CD14-positive monocyte (primary cell): ENCODE data around the gene PDE4D. TPM values are rescaled to one million over a fixed set of nuclear protein-coding genes. Genes with fewer than 3 reads are reported as not detected.

Source experiments
- DNase-seq, 3 donors: peaks; one replicate each; pipeline ENCODE4 v3.0.0-alpha.2; 2011 to 2022
- H2AFZ ChIP-seq: 2 replicates; pipeline ENCODE4 v1.6.0; 2012; ENCODE audit warnings: mild to moderate bottlenecking, low read depth, low read length, inconsistent platforms; ENCODE audit not compliant: insufficient read depth, poor library complexity, severe bottlenecking
- H3K27ac ChIP-seq, 2 donors: 1 replicate in 1 of 2; 2 replicates in 1 of 2; pipeline ENCODE4 v1.5.1; 2012 to 2013; ENCODE audit warnings: low read length in 2 of 2, control low read depth in 1 of 2, inconsistent platforms in 1 of 2, low read depth in 1 of 2, mild to moderate bottlenecking in 1 of 2
- H3K27me3 ChIP-seq, 2 donors: one replicate each; pipeline versions ENCODE4 v1.6.0 to v1.6.1; 2011 to 2013; ENCODE audit warnings: low read length in 2 of 2; ENCODE audit not compliant: control insufficient read depth in 2 of 2, insufficient read depth in 2 of 2
- H3K36me3 ChIP-seq, 2 donors: replicated peaks in 1 of 2; 1 replicate in 1 of 2; 2 replicates in 1 of 2; pipeline versions ENCODE4 v1.5.1 to v1.6.1; 2012 to 2013; ENCODE audit warnings: low read length in 2 of 2, control low read depth in 1 of 2, inconsistent platforms in 1 of 2, mild to moderate bottlenecking in 1 of 2; ENCODE audit not compliant: insufficient read depth in 2 of 2, control insufficient read depth in 1 of 2
- H3K4me1 ChIP-seq, 2 donors: 1 replicate in 1 of 2; 2 replicates in 1 of 2; pipeline versions ENCODE4 v1.5.1 to v1.6.1; 2012 to 2013; ENCODE audit warnings: low read length in 2 of 2, control low read depth in 1 of 2, inconsistent platforms in 1 of 2, mild to moderate bottlenecking in 1 of 2, moderate library complexity in 1 of 2; ENCODE audit not compliant: insufficient read depth in 2 of 2, control insufficient read depth in 1 of 2
- H3K4me2 ChIP-seq: replicated peaks from 2 replicates; pipeline ENCODE3; 2012; ENCODE audit warnings: low read length, moderate library complexity, mild to moderate bottlenecking; ENCODE audit not compliant: poor library complexity, severe bottlenecking; ENCODE audit errors: extremely low read depth
- H3K4me3 ChIP-seq, 3 experiments: fragments of 200-600 bp in 1 of 3; sonication (generic) in 1 of 3; replicated peaks in 1 of 3; 1 replicate in 2 of 3; 2 replicates in 1 of 3; pipeline ENCODE4 v1.5.1; 2011 to 2013; ENCODE audit warnings: low read length in 3 of 3, mild to moderate bottlenecking in 3 of 3, control low read depth in 2 of 3, low read depth in 2 of 3, inconsistent platforms in 1 of 3, moderate library complexity in 1 of 3
- H3K79me2 ChIP-seq: 2 replicates; pipeline ENCODE4 v1.6.0; 2012; ENCODE audit warnings: mild to moderate bottlenecking, control low read depth, inconsistent platforms, low read length, moderate library complexity; ENCODE audit not compliant: insufficient read depth
- H3K9ac ChIP-seq: 2 replicates; pipeline ENCODE4 v1.6.0; 2017; ENCODE audit warnings: low read length, mild to moderate bottlenecking; ENCODE audit not compliant: insufficient read depth, poor library complexity, severe bottlenecking
- H3K9me3 ChIP-seq, 2 donors: replicated peaks in 1 of 2; 1 replicate in 1 of 2; 2 replicates in 1 of 2; pipeline versions ENCODE4 v1.5.1 to v1.6.1; 2012 to 2013; ENCODE audit warnings: low read length in 2 of 2, control low read depth in 1 of 2; ENCODE audit not compliant: control insufficient read depth in 1 of 2, insufficient read depth in 1 of 2
- H4K20me1 ChIP-seq: 2 replicates; pipeline ENCODE4 v1.6.0; 2012; ENCODE audit warnings: mild to moderate bottlenecking, low read length, control low read depth, moderate library complexity; ENCODE audit not compliant: insufficient read depth
- H3K27ac Mint-ChIP-seq, 7 donors: one replicate each; pipeline ENCODE4 v1.8.0; 2020; ENCODE audit warnings: mild to moderate bottlenecking in 7 of 7, mixed read lengths in 7 of 7, moderate library complexity in 6 of 7, inconsistent platforms in 2 of 7
- H3K27me3 Mint-ChIP-seq, 3 donors: one replicate each; pipeline ENCODE4 v1.8.0; 2021 to 2022; ENCODE audit warnings: low read depth in 3 of 3, mild to moderate bottlenecking in 3 of 3, mixed read lengths in 3 of 3, moderate library complexity in 3 of 3, inconsistent platforms in 1 of 3
- H3K36me3 Mint-ChIP-seq, 2 donors: one replicate each; pipeline ENCODE4 v1.8.0; 2020; ENCODE audit warnings: mixed read lengths in 2 of 2, inconsistent platforms in 1 of 2, mild to moderate bottlenecking in 1 of 2
- H3K4me1 Mint-ChIP-seq: one replicate; pipeline ENCODE4 v1.8.0; 2020; ENCODE audit warnings: mild to moderate bottlenecking, mixed read lengths
- H3K4me3 Mint-ChIP-seq, 2 donors: one replicate each; pipeline ENCODE4 v1.8.0; 2020; ENCODE audit warnings: mild to moderate bottlenecking in 2 of 2, mixed read lengths in 2 of 2, moderate library complexity in 1 of 2
- H3K9me3 Mint-ChIP-seq, 7 donors: one replicate each; pipeline ENCODE4 v1.8.0; 2020 to 2022; ENCODE audit warnings: mixed read lengths in 7 of 7, mild to moderate bottlenecking in 6 of 7, moderate library complexity in 6 of 7, inconsistent platforms in 2 of 7
- WGBS: methylation state at CpG from one replicate; pipeline ENCODE4 v1.1.5; 2013; ENCODE audit warnings: missing lambda C conversion rate; ENCODE audit not compliant: insufficient coverage; 5-methylcytosine and 5-hydroxymethylcytosine counted together
- intact Hi-C, 2 donors: fragments of 100-400 bp; cut with micrococcal nuclease; formaldehyde crosslinking; loops; one replicate each; pipeline versions ENCODE4 v1.15.0 to v1.15.1; 2023
- polyA plus RNA-seq, 3 donors: library from polyadenylated mRNA; depleted of rRNA in 1 of 3; unstranded in 2 of 3; stranded (reverse) in 1 of 3; fragments of 300-500 nt in 2 of 3; fragments of >200 nt in 1 of 3; fragmentation: Illumina TruSeq in 2 of 3; gene quantifications; 1 replicate in 2 of 3; 2 replicates in 1 of 3; pipeline ENCODE4 v1.2.3, GENCODE V29; 2012 to 2021
- TF ChIP-seq, protein P1 (sequence below): fragments of 200-600 bp; IDR thresholded peaks from one replicate; pipeline ENCODE4 v1.8.0; 2022; ENCODE audit warnings: antibody characterized with exemption, mild to moderate bottlenecking

PDE4D gene
- polyA plus RNA-seq, 3 donors, result 1.9 to 3.4 (median 2.8) TPM

DNA sequence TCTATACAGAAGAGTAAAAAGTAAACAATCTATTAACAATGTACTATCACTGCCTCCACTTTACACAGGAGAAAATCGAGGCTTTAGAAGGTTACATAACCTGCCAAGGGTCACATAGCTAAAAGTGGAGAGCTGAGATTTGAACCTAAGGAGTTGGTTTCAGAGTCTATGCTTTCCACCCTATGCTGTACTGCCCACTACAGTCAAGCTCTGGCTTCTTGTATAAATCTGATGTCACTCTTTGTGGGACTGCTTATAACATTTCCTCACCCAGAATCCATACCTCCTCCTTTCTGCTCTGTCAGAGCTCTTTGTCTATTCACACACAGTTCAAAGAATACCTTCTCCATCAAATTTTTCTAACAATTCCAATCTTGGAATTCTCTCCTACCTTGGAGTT is 807.5 kb downstream of the PDE4D start:
- Histone ChIP-seq H3K36me3 (no peaks in the 10 kb centered on the region), H3K9ac (no peak overlapping the region), H3K9me3 (no peaks in the 10 kb centered on the region), H3K27ac (no peak overlapping the region), H3K4me2 (no peak overlapping the region), H3K79me2 (no peaks in the 10 kb centered on the region), H2AFZ (no peak overlapping the region), H3K27me3 (no peaks in the 10 kb centered on the region), H3K4me1 (no peaks in the 10 kb centered on the region), H4K20me1 (no peaks in the 10 kb centered on the region), H3K4me3 (no peak overlapping the region)
- no peaks in the 10 kb centered on the region for H3K9me3 Mint-ChIP-seq
- peaks cover 0 to 4% (median 0%) of the 10 kb centered on the region in 3 donors for H3K27me3 Mint-ChIP-seq
- H3K36me3 Mint-ChIP-seq, result no peaks in the 10 kb centered on the region
- TF ChIP-seq, protein P1, sequence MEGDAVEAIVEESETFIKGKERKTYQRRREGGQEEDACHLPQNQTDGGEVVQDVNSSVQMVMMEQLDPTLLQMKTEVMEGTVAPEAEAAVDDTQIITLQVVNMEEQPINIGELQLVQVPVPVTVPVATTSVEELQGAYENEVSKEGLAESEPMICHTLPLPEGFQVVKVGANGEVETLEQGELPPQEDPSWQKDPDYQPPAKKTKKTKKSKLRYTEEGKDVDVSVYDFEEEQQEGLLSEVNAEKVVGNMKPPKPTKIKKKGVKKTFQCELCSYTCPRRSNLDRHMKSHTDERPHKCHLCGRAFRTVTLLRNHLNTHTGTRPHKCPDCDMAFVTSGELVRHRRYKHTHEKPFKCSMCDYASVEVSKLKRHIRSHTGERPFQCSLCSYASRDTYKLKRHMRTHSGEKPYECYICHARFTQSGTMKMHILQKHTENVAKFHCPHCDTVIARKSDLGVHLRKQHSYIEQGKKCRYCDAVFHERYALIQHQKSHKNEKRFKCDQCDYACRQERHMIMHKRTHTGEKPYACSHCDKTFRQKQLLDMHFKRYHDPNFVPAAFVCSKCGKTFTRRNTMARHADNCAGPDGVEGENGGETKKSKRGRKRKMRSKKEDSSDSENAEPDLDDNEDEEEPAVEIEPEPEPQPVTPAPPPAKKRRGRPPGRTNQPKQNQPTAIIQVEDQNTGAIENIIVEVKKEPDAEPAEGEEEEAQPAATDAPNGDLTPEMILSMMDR, result no peak
- H3K4me1 Mint-ChIP-seq, result peaks cover 4% of the 10 kb centered on the region
- intact Hi-C loops, result no loop called here
- no CpG with 5 or more reads among the region's 1 CpG for WGBS
- no peak for DNase-seq
- H3K4me3 Mint-ChIP-seq, result no peak overlapping the region
- H3K27ac Mint-ChIP-seq, result no peak overlapping the region

DNA sequence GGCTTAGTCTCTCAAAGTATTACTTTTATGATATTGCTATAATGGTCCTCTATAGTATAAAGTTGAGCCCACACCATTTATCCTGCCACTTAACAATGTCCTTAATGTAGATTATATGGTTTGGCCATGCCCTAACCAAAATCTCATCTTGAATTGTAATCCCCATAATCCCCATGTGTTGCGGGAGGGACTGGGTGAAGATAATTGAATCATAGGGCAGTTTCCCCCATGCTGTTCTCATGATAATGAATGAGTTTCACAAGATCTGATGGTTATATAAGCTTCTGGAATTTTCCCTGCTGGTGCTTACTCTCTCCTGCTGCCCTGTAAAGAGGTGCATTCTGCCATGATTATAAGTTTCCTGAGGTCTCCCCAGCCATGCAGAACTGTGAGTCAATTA is 811.8 kb downstream of the PDE4D start:
- H2AFZ ChIP-seq, result no peak overlapping the region
- no peaks in the 10 kb centered on the region for H3K9me3 ChIP-seq
- no peaks in the 10 kb centered on the region for H4K20me1 ChIP-seq
- TF ChIP-seq, protein P1, result no peak
- H3K27me3 ChIP-seq, result no peaks in the 10 kb centered on the region
- H3K36me3 ChIP-seq, result no peaks in the 10 kb centered on the region
- no peaks in the 10 kb centered on the region for H3K36me3 Mint-ChIP-seq
- H3K9me3 Mint-ChIP-seq, result no peaks in the 10 kb centered on the region
- DNase-seq, result no peak
- intact Hi-C loops, result no loop called here
- H3K4me2 ChIP-seq, result no peak overlapping the region
- H3K9ac ChIP-seq, result no peak overlapping the region
- H3K4me3 ChIP-seq, result no peak overlapping the region
- H3K79me2 ChIP-seq, result no peaks in the 10 kb centered on the region
- H3K27ac Mint-ChIP-seq, result no peak overlapping the region
- peaks cover 4% of the 10 kb centered on the region for H3K4me1 Mint-ChIP-seq
- no peak overlapping the region for H3K4me3 Mint-ChIP-seq
- WGBS, result no CpG with 5 or more reads among the region's 1 CpG
- H3K27ac ChIP-seq, result no peak overlapping the region
- H3K27me3 Mint-ChIP-seq, result peaks cover 0 to 2% (median 2%) of the 10 kb centered on the region in 3 donors
- H3K4me1 ChIP-seq, result no peaks in the 10 kb centered on the region
